Type B pancreatic cell (in vitro differentiated cells): ENCODE data around the gene RELCH. TPM values are rescaled to one million over a fixed set of nuclear protein-coding genes. Genes with fewer than 3 reads are reported as not detected.

Experiments
- DNase-seq: peaks from one replicate; pipeline ENCODE4 v3.0.0; 2021; ENCODE audit warnings: mixed read lengths; ENCODE audit not compliant: unreplicated experiment; ENCODE audit errors: extremely low spot score
- H3K27ac Mint-ChIP-seq: 2 replicates; pipeline ENCODE4 v1.8.0; 2021; ENCODE audit warnings: mild to moderate bottlenecking, mixed read lengths
- H3K27me3 Mint-ChIP-seq: 2 replicates; pipeline ENCODE4 v1.8.0; 2021; ENCODE audit warnings: mixed read lengths
- H3K36me3 Mint-ChIP-seq: 2 replicates; pipeline ENCODE4 v1.8.0; 2021; ENCODE audit warnings: mixed read lengths
- H3K4me1 Mint-ChIP-seq: one replicate; pipeline ENCODE4 v1.8.0; 2021; ENCODE audit warnings: mixed read lengths; ENCODE audit not compliant: unreplicated experiment
- H3K4me3 Mint-ChIP-seq: 2 replicates; pipeline ENCODE4 v1.8.0; 2021; ENCODE audit warnings: mild to moderate bottlenecking, mixed read lengths
- H3K9me3 Mint-ChIP-seq: 2 replicates; pipeline ENCODE4 v1.8.0; 2021; ENCODE audit warnings: mixed read lengths
- CTCF ChIP-seq: fragments of 200-600 bp; sonication (generic); conservative IDR thresholded peaks from 2 replicates; pipeline ENCODE4 v1.5.0; 2021; ENCODE audit warnings: antibody characterized with exemption, mild to moderate bottlenecking
- total RNA-seq: library from RNA; stranded (reverse); gene quantifications from 2 replicates; pipeline ENCODE4 v1.2.1, GENCODE V29; 2021; ENCODE audit warnings: low replicate concordance

RELCH gene
- total RNA-seq, 1 donor from 2014 or later, result 27.4 TPM

GRCh38 chr18:62245177-62245576 is 58.1 kb downstream of the RELCH start:
- Mint-ChIP-seq H3K27me3 (no peaks in the 10 kb centered on the region), H3K4me3 (no peak overlapping the region), H3K27ac (no peak overlapping the region), H3K36me3 (peaks cover 14% of the 10 kb centered on the region), H3K9me3 (no peaks in the 10 kb centered on the region), H3K4me1 (no peaks in the 10 kb centered on the region)
- no peak for DNase-seq
- no peak for TF ChIP-seq CTCF

- TF ChIP-seq CTCF, result peak; percentile 59
- Mint-ChIP-seq H3K4me3 (no peak overlapping the region), H3K4me1 (no peaks in the 10 kb centered on the region), H3K27me3 (no peaks in the 10 kb centered on the region), H3K36me3 (peaks cover 14% of the 10 kb centered on the region), H3K27ac (no peak overlapping the region), H3K9me3 (no peaks in the 10 kb centered on the region)
- no peak for DNase-seq
These were observed 58.6 kb downstream of the RELCH start for GRCh38 chr18:62245699-62246098.

GRCh38 chr18:62248313-62248712 is 61.3 kb downstream of the RELCH start:
- Mint-ChIP-seq H3K36me3 (peaks cover 10% of the 10 kb centered on the region), H3K4me3 (no peak overlapping the region), H3K9me3 (no peaks in the 10 kb centered on the region), H3K27ac (no peak overlapping the region), H3K4me1 (no peaks in the 10 kb centered on the region), H3K27me3 (no peaks in the 10 kb centered on the region)
- DNase-seq, result no peak
- no peak for TF ChIP-seq CTCF

GRCh38 chr18:62249478-62250097 is 62.5 kb downstream of the RELCH start:
- H3K27ac Mint-ChIP-seq, result no peak overlapping the region
- H3K4me1 Mint-ChIP-seq, result no peaks in the 10 kb centered on the region
- peaks cover 8% of the 10 kb centered on the region for H3K36me3 Mint-ChIP-seq
- no peaks in the 10 kb centered on the region for H3K9me3 Mint-ChIP-seq
- no peak overlapping the region for H3K4me3 Mint-ChIP-seq
- peak; percentile 96 for TF ChIP-seq CTCF
- peak; percentile 59 for DNase-seq
- no peaks in the 10 kb centered on the region for H3K27me3 Mint-ChIP-seq

GRCh38 chr18:62250475-62250874 is 63.4 kb downstream of the RELCH start:
- no peaks in the 10 kb centered on the region for H3K4me1 Mint-ChIP-seq
- H3K27me3 Mint-ChIP-seq, result no peaks in the 10 kb centered on the region
- H3K9me3 Mint-ChIP-seq, result no peaks in the 10 kb centered on the region
- H3K4me3 Mint-ChIP-seq, result no peak overlapping the region
- H3K27ac Mint-ChIP-seq, result no peak overlapping the region
- no peak for TF ChIP-seq CTCF
- peaks cover 4% of the 10 kb centered on the region for H3K36me3 Mint-ChIP-seq
- DNase-seq, result no peak

GRCh38 chr18:62258093-62258492 is 71.0 kb downstream of the RELCH start:
- Mint-ChIP-seq H3K4me1 (no peaks in the 10 kb centered on the region), H3K4me3 (no peak overlapping the region), H3K36me3 (peaks cover 19% of the 10 kb centered on the region), H3K27me3 (no peaks in the 10 kb centered on the region), H3K27ac (no peak overlapping the region), H3K9me3 (no peaks in the 10 kb centered on the region)
- no peak for DNase-seq
- no peak for TF ChIP-seq CTCF
